ENCODE results near the gene C2CD3. TPM values are rescaled to one million over a fixed set of nuclear protein-coding genes. Genes with fewer than 3 reads are reported as not detected.

Gene C2CD3
- total RNA-seq, 1 donor from 2014 or later: 3.7 TPM

DNA sequence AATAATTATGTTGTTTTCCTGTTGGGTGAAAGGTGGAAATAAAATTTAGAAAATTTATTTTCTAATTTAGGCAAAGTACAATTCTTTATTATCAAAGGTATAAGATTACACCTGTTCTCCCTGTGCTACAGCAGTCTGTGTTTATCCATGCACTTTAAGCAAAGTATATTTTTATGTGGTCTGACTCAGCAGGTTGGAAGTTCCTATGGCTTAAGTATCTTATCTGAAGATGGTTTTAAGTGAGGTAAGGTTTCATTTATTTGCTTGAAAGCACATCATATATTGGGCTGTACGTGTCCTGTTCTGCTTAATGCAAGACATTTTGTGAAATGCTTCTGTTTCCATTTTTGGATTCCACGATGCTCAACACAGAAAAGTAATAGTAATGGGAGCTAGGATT, 14.9 kb upstream of the C2CD3 start:
- DNase-seq (ENCODE audit: low read depth): peak; percentile 31
- H3K4me3 ChIP-seq (ENCODE audit: low read depth, low read length): no peak overlapping the region
- H3K27me3 ChIP-seq (ENCODE audit: control insufficient read depth, insufficient read depth, low read length): no peaks in the 10 kb centered on the region
- TF ChIP-seq, protein P1, sequence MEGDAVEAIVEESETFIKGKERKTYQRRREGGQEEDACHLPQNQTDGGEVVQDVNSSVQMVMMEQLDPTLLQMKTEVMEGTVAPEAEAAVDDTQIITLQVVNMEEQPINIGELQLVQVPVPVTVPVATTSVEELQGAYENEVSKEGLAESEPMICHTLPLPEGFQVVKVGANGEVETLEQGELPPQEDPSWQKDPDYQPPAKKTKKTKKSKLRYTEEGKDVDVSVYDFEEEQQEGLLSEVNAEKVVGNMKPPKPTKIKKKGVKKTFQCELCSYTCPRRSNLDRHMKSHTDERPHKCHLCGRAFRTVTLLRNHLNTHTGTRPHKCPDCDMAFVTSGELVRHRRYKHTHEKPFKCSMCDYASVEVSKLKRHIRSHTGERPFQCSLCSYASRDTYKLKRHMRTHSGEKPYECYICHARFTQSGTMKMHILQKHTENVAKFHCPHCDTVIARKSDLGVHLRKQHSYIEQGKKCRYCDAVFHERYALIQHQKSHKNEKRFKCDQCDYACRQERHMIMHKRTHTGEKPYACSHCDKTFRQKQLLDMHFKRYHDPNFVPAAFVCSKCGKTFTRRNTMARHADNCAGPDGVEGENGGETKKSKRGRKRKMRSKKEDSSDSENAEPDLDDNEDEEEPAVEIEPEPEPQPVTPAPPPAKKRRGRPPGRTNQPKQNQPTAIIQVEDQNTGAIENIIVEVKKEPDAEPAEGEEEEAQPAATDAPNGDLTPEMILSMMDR (IDR thresholded peaks at IDR 0.05; ENCODE audit: insufficient read depth, low read length, severe bottlenecking): no peak
- no peak for FAIRE-seq
- H3K36me3 ChIP-seq (ENCODE audit: control insufficient read depth, insufficient read depth, low read length): peaks cover 4% of the 10 kb centered on the region

DNA sequence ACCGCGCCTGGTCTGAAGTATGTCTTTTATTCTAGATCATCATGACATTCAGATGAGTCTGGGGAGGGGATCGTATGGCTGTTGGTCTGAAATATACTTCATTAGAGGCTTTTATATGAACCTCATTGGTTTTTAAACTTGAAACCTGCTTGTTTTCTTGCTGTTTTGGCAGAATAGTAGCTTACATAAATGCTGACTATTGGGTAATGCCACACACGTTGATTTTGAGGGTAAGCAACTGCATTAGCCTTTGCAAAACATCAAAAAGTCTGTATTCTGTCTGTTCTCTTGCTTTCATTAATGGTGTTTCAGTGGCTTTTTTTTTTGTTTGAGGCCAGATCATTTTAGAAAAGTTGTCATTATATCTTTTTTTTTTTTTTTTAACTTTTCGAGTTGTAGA, 14.5 kb upstream of the C2CD3 start:
- no peak for FAIRE-seq
- no peaks in the 10 kb centered on the region for H3K27me3 ChIP-seq (ENCODE audit: control insufficient read depth, insufficient read depth, low read length)
- no peak for DNase-seq (ENCODE audit: low read depth)
- peaks cover 3% of the 10 kb centered on the region for H3K36me3 ChIP-seq (ENCODE audit: control insufficient read depth, insufficient read depth, low read length)
- TF ChIP-seq, protein P1 (IDR thresholded peaks at IDR 0.05; ENCODE audit: insufficient read depth, low read length, severe bottlenecking): no peak
- no peak overlapping the region for H3K4me3 ChIP-seq (ENCODE audit: low read depth, low read length)

GRCh38 chr11:74182635-74183034, 11.8 kb upstream of the C2CD3 start:
- Histone ChIP-seq H3K27me3 (ENCODE audit: control insufficient read depth, insufficient read depth, low read length) (no peaks in the 10 kb centered on the region), H3K4me3 (ENCODE audit: low read depth, low read length) (no peak overlapping the region), H3K36me3 (ENCODE audit: control insufficient read depth, insufficient read depth, low read length) (no peaks in the 10 kb centered on the region)
- DNase-seq (ENCODE audit: low read depth) (peak; percentile 50), FAIRE-seq (no peak)
- TF ChIP-seq, protein P1 (IDR thresholded peaks at IDR 0.05; ENCODE audit: insufficient read depth, low read length, severe bottlenecking): no peak

DNA sequence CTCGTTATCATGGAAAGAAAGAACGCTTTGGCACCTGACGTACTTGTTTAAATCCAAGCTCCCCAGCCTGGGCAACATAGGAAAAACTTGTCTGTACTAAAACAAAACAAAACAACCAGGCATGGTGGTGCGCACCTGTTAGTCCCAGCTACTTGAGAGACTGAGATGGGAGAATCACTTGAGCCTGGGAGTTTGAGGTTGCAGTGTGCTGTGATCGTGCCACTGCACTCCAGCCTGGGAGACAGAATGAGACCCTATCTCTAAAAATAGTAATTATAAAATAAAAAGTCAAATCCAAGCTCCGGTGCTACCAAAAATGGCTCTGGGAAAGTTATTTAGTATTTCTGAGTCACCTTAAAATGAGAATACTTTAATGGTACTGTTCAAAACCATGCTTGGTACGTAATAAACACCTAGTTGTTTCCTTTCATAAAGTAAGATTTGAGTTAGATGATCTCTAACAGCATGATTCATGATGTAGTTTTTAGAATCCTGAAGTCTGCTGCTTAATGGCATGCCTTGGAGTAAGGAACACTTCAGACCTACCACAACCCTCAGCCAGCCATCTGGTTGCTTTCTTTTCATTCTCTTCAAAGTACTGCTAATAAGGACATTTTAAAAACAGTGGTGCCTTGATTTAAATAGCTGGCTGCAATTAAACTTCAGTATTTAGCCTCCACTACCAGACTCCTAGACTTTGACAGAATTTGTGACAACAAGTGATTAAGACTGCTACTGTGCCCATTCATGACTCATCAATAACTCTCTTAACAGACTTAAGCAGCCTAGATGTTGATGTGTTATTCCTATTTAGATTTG, 8.6 kb upstream of the C2CD3 start:
- Histone ChIP-seq H3K4me3 (ENCODE audit: low read depth, low read length) (no peak overlapping the region), H3K27me3 (ENCODE audit: control insufficient read depth, insufficient read depth, low read length) (no peaks in the 10 kb centered on the region), H3K36me3 (ENCODE audit: control insufficient read depth, insufficient read depth, low read length) (peaks cover 1% of the 10 kb centered on the region)
- DNase-seq (ENCODE audit: low read depth) (peak; percentile 39), FAIRE-seq (no peak)
- TF ChIP-seq, protein P1 (IDR thresholded peaks at IDR 0.05; ENCODE audit: insufficient read depth, low read length, severe bottlenecking): no peak

DNA sequence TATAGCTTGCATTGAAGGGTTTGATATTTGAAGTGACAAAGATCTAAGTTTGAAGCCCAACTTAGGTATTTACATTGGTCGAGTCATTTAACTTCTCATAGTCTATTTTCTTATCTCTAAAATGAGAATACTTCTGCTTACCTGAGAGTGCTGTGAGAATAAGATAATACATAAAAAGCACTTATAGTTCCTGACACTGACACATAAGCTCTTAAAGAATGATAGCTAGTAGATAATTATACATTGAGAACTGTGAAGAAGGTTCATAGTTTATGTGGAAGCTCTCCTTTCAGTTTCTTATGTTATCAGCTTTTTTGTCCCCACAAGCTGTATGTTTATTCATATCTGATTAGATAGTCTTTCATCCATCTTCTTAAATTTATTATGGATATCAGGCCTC, 5.1 kb upstream of the C2CD3 start:
- Histone ChIP-seq H3K4me3 (ENCODE audit: low read depth, low read length) (no peak overlapping the region), H3K36me3 (ENCODE audit: control insufficient read depth, insufficient read depth, low read length) (peaks cover 1% of the 10 kb centered on the region), H3K27me3 (ENCODE audit: control insufficient read depth, insufficient read depth, low read length) (no peaks in the 10 kb centered on the region)
- FAIRE-seq: no peak
- DNase-seq (ENCODE audit: low read depth): no peak
- TF ChIP-seq, protein P1 (IDR thresholded peaks at IDR 0.05; ENCODE audit: insufficient read depth, low read length, severe bottlenecking): no peak

- TF ChIP-seq, protein P1 (IDR thresholded peaks at IDR 0.05; ENCODE audit: insufficient read depth, low read length, severe bottlenecking): no peak
- H3K4me3 ChIP-seq (ENCODE audit: low read depth, low read length): peak overlapping the region; percentile 62
- H3K27me3 ChIP-seq (ENCODE audit: control insufficient read depth, insufficient read depth, low read length): no peaks in the 10 kb centered on the region
- DNase-seq (ENCODE audit: low read depth) (peak; percentile 10), FAIRE-seq (no peak)
- H3K36me3 ChIP-seq (ENCODE audit: control insufficient read depth, insufficient read depth, low read length): peaks cover 3% of the 10 kb centered on the region
Measured at GRCh38 chr11:74171997-74172396, 1.2 kb upstream of the C2CD3 start.

All from bronchial epithelial cell (primary cell).